HepG2 (cell line): ENCODE results near the gene SLC7A10. TPM values are rescaled to one million over a fixed set of nuclear protein-coding genes. Genes with fewer than 3 reads are reported as not detected.

Source experiments
- KDM6A ChIP-seq: IDR thresholded peaks from 2 replicates; pipeline ENCODE4 v1.6.1; 2016; ENCODE audit warnings: low read depth
- KMT2B ChIP-seq: IDR thresholded peaks from 2 replicates; pipeline ENCODE4 v1.6.1; 2016; ENCODE audit warnings: missing genetic modification reagents, missing compliant biosample characterization
- NFIB ChIP-seq: sonication (generic); formaldehyde crosslinking; IDR thresholded peaks from 2 replicates; pipeline ENCODE4 v1.9.0; 2021; ENCODE audit warnings: missing genetic modification reagents, mild to moderate bottlenecking, borderline replicate concordance
- PATZ1 ChIP-seq: sonication (generic); formaldehyde crosslinking; IDR thresholded peaks from 2 replicates; pipeline ENCODE4 v1.4.0; 2020; ENCODE audit warnings: missing genetic modification reagents
- RXRB ChIP-seq: IDR thresholded peaks from 2 replicates; pipeline ENCODE4 v1.6.1; 2016; ENCODE audit warnings: borderline replicate concordance, missing genetic modification reagents, missing compliant biosample characterization
- TCF7 ChIP-seq: sonication (generic); IDR thresholded peaks from 2 replicates; pipeline ENCODE4 v1.6.1; 2016; ENCODE audit warnings: antibody characterized with exemption, low read depth
- XBP1 ChIP-seq: sonication (generic); formaldehyde crosslinking; IDR thresholded peaks from 2 replicates; pipeline ENCODE4 v1.5.0; 2020; ENCODE audit warnings: missing genetic modification reagents
- ZBTB4 ChIP-seq: sonication (generic); formaldehyde crosslinking; IDR thresholded peaks from 2 replicates; pipeline ENCODE4 v1.4.0; 2020; ENCODE audit warnings: missing genetic modification reagents, mild to moderate bottlenecking, borderline replicate concordance
- ZFP91 ChIP-seq: sonication (generic); formaldehyde crosslinking; IDR thresholded peaks from 2 replicates; pipeline ENCODE4 v1.9.0; 2022; ENCODE audit warnings: missing genetic modification reagents, mild to moderate bottlenecking, borderline replicate concordance
- ZNF281 ChIP-seq: sonication (generic); formaldehyde crosslinking; IDR thresholded peaks from 2 replicates; pipeline ENCODE4 v1.4.0; 2020; ENCODE audit warnings: missing genetic modification reagents, borderline replicate concordance
- ZNF576 ChIP-seq: sonication (generic); formaldehyde crosslinking; IDR thresholded peaks from 2 replicates; pipeline ENCODE4 v1.4.0; 2020; ENCODE audit warnings: mild to moderate bottlenecking, missing genetic modification reagents
- ZNF605 ChIP-seq: sonication (generic); formaldehyde crosslinking; IDR thresholded peaks from 2 replicates; pipeline ENCODE4 v1.8.0; 2022; ENCODE audit warnings: mild to moderate bottlenecking, missing genetic modification reagents
- ZNF687 ChIP-seq: sonication (generic); formaldehyde crosslinking; IDR thresholded peaks from 2 replicates; pipeline ENCODE4 v1.5.1; 2020; ENCODE audit warnings: mild to moderate bottlenecking, missing genetic modification reagents, moderate library complexity
- polyA plus RNA-seq, 8 experiments: library from polyadenylated mRNA; depleted of rRNA in 3 of 8; stranded (reverse) in 7 of 8; unstranded in 1 of 8; fragments of >200 nt; fragmentation: Illumina TruSeq in 4 of 8; extraction: Trizol in 4 of 8; gene quantifications; 2 replicates each; pipeline versions ENCODE4 v1.2.1 to v1.2.3, GENCODE V29; 2011 to 2016; ENCODE audit warnings: low read depth in 4 of 8, missing spikeins in 1 of 8, mixed read lengths in 1 of 8; ENCODE audit not compliant: insufficient read depth in 1 of 8
- total RNA-seq, 5 experiments: library from RNA; depleted of rRNA; stranded (reverse); fragments of >200 nt; fragmentation: Illumina TruSeq; extraction: Trizol; gene quantifications; 2 replicates each; pipeline ENCODE4 v1.2.3, GENCODE V29; 2016; ENCODE audit warnings: low read depth in 1 of 5

Gene SLC7A10
- total and polyA plus RNA-seq, 2 of the 13 experiments (the other 11 are each of a cell fraction or from before 2014, with no cell fraction given), result 1.1 to 2.2 TPM

GRCh38 chr19:33235269-33235995, 9.8 kb upstream of the SLC7A10 start (continued):
- peak; percentile 43; the same call in 1 of the 2 replicates for TF ChIP-seq PATZ1
- TF ChIP-seq KMT2B, result no peak
- TF ChIP-seq KDM6A (CRISPR knock-in tag), result no peak
- no peak for TF ChIP-seq ZNF576 (CRISPR knock-in tag)
- TF ChIP-seq NFIB (CRISPR knock-in tag), result no peak
- peak; percentile 33; the same call in 1 of the 2 replicates for TF ChIP-seq RXRB (CRISPR knock-in tag)
- peak; percentile 74 for TF ChIP-seq ZNF687 (CRISPR knock-in tag)
- no peak for TF ChIP-seq ZNF281
- peak; percentile 43; the same call in 1 of the 2 replicates for TF ChIP-seq ZFP91 (CRISPR knock-in tag)
- TF ChIP-seq TCF7, result no peak
- 0 out of 2 replicates have a peak, but pooled peaks have one; percentile 35 for TF ChIP-seq ZBTB4 (CRISPR knock-in tag)
- peak; percentile 65; the same call in 1 of the 2 replicates for TF ChIP-seq ZNF605
- no peak for TF ChIP-seq XBP1
